CD14-positive monocyte (primary cell): ENCODE data around the gene MCF2L2. TPM values are rescaled to one million over a fixed set of nuclear protein-coding genes. Genes with fewer than 3 reads are reported as not detected.
A peak's percentile ranks its signal among the peaks of the same experiment; 100 is the strongest.

Experiments used
- DNase-seq, 3 donors: peaks; one replicate each; pipeline ENCODE4 v3.0.0-alpha.2; 2011 to 2022
- H2AFZ ChIP-seq: 2 replicates; pipeline ENCODE4 v1.6.0; 2012; ENCODE audit warnings: mild to moderate bottlenecking, low read depth, low read length, inconsistent platforms; ENCODE audit not compliant: insufficient read depth, poor library complexity, severe bottlenecking
- H3K27ac ChIP-seq, 2 donors: 1 replicate in 1 of 2; 2 replicates in 1 of 2; pipeline ENCODE4 v1.5.1; 2012 to 2013; ENCODE audit warnings: low read length in 2 of 2, control low read depth in 1 of 2, inconsistent platforms in 1 of 2, low read depth in 1 of 2, mild to moderate bottlenecking in 1 of 2
- H3K27me3 ChIP-seq, 2 donors: one replicate each; pipeline versions ENCODE4 v1.6.0 to v1.6.1; 2011 to 2013; ENCODE audit warnings: low read length in 2 of 2; ENCODE audit not compliant: control insufficient read depth in 2 of 2, insufficient read depth in 2 of 2
- H3K36me3 ChIP-seq, 2 donors: replicated peaks in 1 of 2; 1 replicate in 1 of 2; 2 replicates in 1 of 2; pipeline versions ENCODE4 v1.5.1 to v1.6.1; 2012 to 2013; ENCODE audit warnings: low read length in 2 of 2, control low read depth in 1 of 2, inconsistent platforms in 1 of 2, mild to moderate bottlenecking in 1 of 2; ENCODE audit not compliant: insufficient read depth in 2 of 2, control insufficient read depth in 1 of 2
- H3K4me1 ChIP-seq, 2 donors: 1 replicate in 1 of 2; 2 replicates in 1 of 2; pipeline versions ENCODE4 v1.5.1 to v1.6.1; 2012 to 2013; ENCODE audit warnings: low read length in 2 of 2, control low read depth in 1 of 2, inconsistent platforms in 1 of 2, mild to moderate bottlenecking in 1 of 2, moderate library complexity in 1 of 2; ENCODE audit not compliant: insufficient read depth in 2 of 2, control insufficient read depth in 1 of 2
- H3K4me2 ChIP-seq: replicated peaks from 2 replicates; pipeline ENCODE3; 2012; ENCODE audit warnings: low read length, moderate library complexity, mild to moderate bottlenecking; ENCODE audit not compliant: poor library complexity, severe bottlenecking; ENCODE audit errors: extremely low read depth
- H3K4me3 ChIP-seq, 3 experiments: fragments of 200-600 bp in 1 of 3; sonication (generic) in 1 of 3; replicated peaks in 1 of 3; 1 replicate in 2 of 3; 2 replicates in 1 of 3; pipeline ENCODE4 v1.5.1; 2011 to 2013; ENCODE audit warnings: low read length in 3 of 3, mild to moderate bottlenecking in 3 of 3, control low read depth in 2 of 3, low read depth in 2 of 3, inconsistent platforms in 1 of 3, moderate library complexity in 1 of 3
- H3K79me2 ChIP-seq: 2 replicates; pipeline ENCODE4 v1.6.0; 2012; ENCODE audit warnings: mild to moderate bottlenecking, control low read depth, inconsistent platforms, low read length, moderate library complexity; ENCODE audit not compliant: insufficient read depth
- H3K9ac ChIP-seq: 2 replicates; pipeline ENCODE4 v1.6.0; 2017; ENCODE audit warnings: low read length, mild to moderate bottlenecking; ENCODE audit not compliant: insufficient read depth, poor library complexity, severe bottlenecking
- H3K9me3 ChIP-seq, 2 donors: replicated peaks in 1 of 2; 1 replicate in 1 of 2; 2 replicates in 1 of 2; pipeline versions ENCODE4 v1.5.1 to v1.6.1; 2012 to 2013; ENCODE audit warnings: low read length in 2 of 2, control low read depth in 1 of 2; ENCODE audit not compliant: control insufficient read depth in 1 of 2, insufficient read depth in 1 of 2
- H4K20me1 ChIP-seq: 2 replicates; pipeline ENCODE4 v1.6.0; 2012; ENCODE audit warnings: mild to moderate bottlenecking, low read length, control low read depth, moderate library complexity; ENCODE audit not compliant: insufficient read depth
- H3K27ac Mint-ChIP-seq, 7 donors: one replicate each; pipeline ENCODE4 v1.8.0; 2020; ENCODE audit warnings: mild to moderate bottlenecking in 7 of 7, mixed read lengths in 7 of 7, moderate library complexity in 6 of 7, inconsistent platforms in 2 of 7
- H3K27me3 Mint-ChIP-seq, 3 donors: one replicate each; pipeline ENCODE4 v1.8.0; 2021 to 2022; ENCODE audit warnings: low read depth in 3 of 3, mild to moderate bottlenecking in 3 of 3, mixed read lengths in 3 of 3, moderate library complexity in 3 of 3, inconsistent platforms in 1 of 3
- H3K36me3 Mint-ChIP-seq, 2 donors: one replicate each; pipeline ENCODE4 v1.8.0; 2020; ENCODE audit warnings: mixed read lengths in 2 of 2, inconsistent platforms in 1 of 2, mild to moderate bottlenecking in 1 of 2
- H3K4me1 Mint-ChIP-seq: one replicate; pipeline ENCODE4 v1.8.0; 2020; ENCODE audit warnings: mild to moderate bottlenecking, mixed read lengths
- H3K4me3 Mint-ChIP-seq, 2 donors: one replicate each; pipeline ENCODE4 v1.8.0; 2020; ENCODE audit warnings: mild to moderate bottlenecking in 2 of 2, mixed read lengths in 2 of 2, moderate library complexity in 1 of 2
- H3K9me3 Mint-ChIP-seq, 7 donors: one replicate each; pipeline ENCODE4 v1.8.0; 2020 to 2022; ENCODE audit warnings: mixed read lengths in 7 of 7, mild to moderate bottlenecking in 6 of 7, moderate library complexity in 6 of 7, inconsistent platforms in 2 of 7
- CTCF ChIP-seq: fragments of 200-600 bp; IDR thresholded peaks from one replicate; pipeline ENCODE4 v1.8.0; 2022; ENCODE audit warnings: antibody characterized with exemption, mild to moderate bottlenecking
- WGBS: methylation state at CpG from one replicate; pipeline ENCODE4 v1.1.5; 2013; ENCODE audit warnings: missing lambda C conversion rate; ENCODE audit not compliant: insufficient coverage; 5-methylcytosine and 5-hydroxymethylcytosine counted together
- intact Hi-C, 2 donors: fragments of 100-400 bp; cut with micrococcal nuclease; formaldehyde crosslinking; loops; one replicate each; pipeline versions ENCODE4 v1.15.0 to v1.15.1; 2023
- polyA plus RNA-seq, 3 donors: library from polyadenylated mRNA; depleted of rRNA in 1 of 3; unstranded in 2 of 3; stranded (reverse) in 1 of 3; fragments of 300-500 nt in 2 of 3; fragments of >200 nt in 1 of 3; fragmentation: Illumina TruSeq in 2 of 3; gene quantifications; 1 replicate in 2 of 3; 2 replicates in 1 of 3; pipeline ENCODE4 v1.2.3, GENCODE V29; 2012 to 2021

MCF2L2 gene
- polyA plus RNA-seq, 3 donors = 0.01 to 0.13 TPM; not detected in 1

- Mint-ChIP-seq H3K27ac (peak overlapping the region in 2 of 7 donors; percentile 85 to 89), H3K27me3 (peaks cover 1 to 3% (median 2%) of the 10 kb centered on the region in 3 donors), H3K9me3 (peaks cover 9 to 20% (median 17%) of the 10 kb centered on the region in 7 donors), H3K36me3 (peaks cover 2 to 5% of the 10 kb centered on the region in 2 donors), H3K4me1 (peaks cover 18% of the 10 kb centered on the region), H3K4me3 (peak overlapping the region; percentile 98 to 99)
- Histone ChIP-seq H3K79me2 (peaks cover 4% of the 10 kb centered on the region), H2AFZ (peak overlapping the region; percentile 98), H3K9ac (peak overlapping the region; percentile 85), H3K4me2 (peak overlapping the region; percentile 88), H3K36me3 (peaks cover 0 to 2% of the 10 kb centered on the region in 2 donors), H3K27me3 (no peaks in the 10 kb centered on the region), H3K27ac (peak overlapping the region; percentile 77 to 83), H3K4me3 (peak overlapping the region; percentile 60 to 97 (median 95)), H3K4me1 (peaks cover 6 to 14% of the 10 kb centered on the region in 2 donors), H4K20me1 (no peaks in the 10 kb centered on the region), H3K9me3 (peaks cover 6 to 18% of the 10 kb centered on the region in 2 donors)
- DNase-seq = no peak
- intact Hi-C loops = no loop called here
- no CpG with 5 or more reads among the region's 2 CpGs for WGBS
- no peak for TF ChIP-seq CTCF
These were observed 18.4 kb upstream of the MCF2L2 start for GRCh38 chr3:183446838-183447205.

- no peak overlapping the region for H3K27ac ChIP-seq
- peaks cover under 1% of the 10 kb centered on the region for H3K79me2 ChIP-seq
- no peak for DNase-seq
- intact Hi-C loops = no loop called here
- H3K9me3 ChIP-seq = peaks cover 6 to 18% of the 10 kb centered on the region in 2 donors
- Mint-ChIP-seq H3K27ac (no peak overlapping the region), H3K9me3 (peaks cover 9 to 24% (median 18%) of the 10 kb centered on the region in 7 donors), H3K4me1 (peaks cover 37% of the 10 kb centered on the region), H3K27me3 (peaks cover 1 to 5% (median 4%) of the 10 kb centered on the region in 3 donors), H3K4me3 (no peak overlapping the region), H3K36me3 (no peaks in the 10 kb centered on the region)
- no peak overlapping the region for H3K9ac ChIP-seq
- H2AFZ ChIP-seq = no peak overlapping the region
- H3K4me3 ChIP-seq = no peak overlapping the region
- TF ChIP-seq CTCF = no peak
- peaks cover 12 to 31% of the 10 kb centered on the region in 2 donors for H3K4me1 ChIP-seq
- H3K36me3 ChIP-seq = no peaks in the 10 kb centered on the region
- H3K4me2 ChIP-seq = no peak overlapping the region
- no peaks in the 10 kb centered on the region for H4K20me1 ChIP-seq
- H3K27me3 ChIP-seq = no peaks in the 10 kb centered on the region
- WGBS = no CpG with 5 or more reads among the region's 1 CpG
These were observed 16.3 kb upstream of the MCF2L2 start for GRCh38 chr3:183444748-183445147.
